ENCODE data around the gene TRIM31. TPM values are rescaled to one million over a fixed set of nuclear protein-coding genes. Genes with fewer than 3 reads are reported as not detected.
"Not testable (repeated sequence)": the region's sequence is repeated elsewhere in the genome, so short reads cannot be mapped to it uniquely, and the experiment has no call there.

TRIM31 gene
- total and polyA plus RNA-seq, 2 donors (not counting 1 experiment from before 2014, with no cell fraction given), result not detected

GRCh38 chr6:30122515-30122914, 9.6 kb upstream of the TRIM31 start:
- H3K4me3 ChIP-seq (replicated peaks in 1 of 4; ENCODE audit: control extremely low read depth in 1 of 4, insufficient read depth in 1 of 4, low read depth in 3 of 4, low read length in 4 of 4), result no peak overlapping the region
- peaks cover 8% of the 10 kb centered on the region for H3K27me3 ChIP-seq (ENCODE audit: control insufficient read depth, insufficient read depth, low read length)
- H3K36me3 ChIP-seq (ENCODE audit: control insufficient read depth, insufficient read depth, low read length), result no peaks in the 10 kb centered on the region
- no peak overlapping the region for H2AFZ ChIP-seq (ENCODE audit: low read length)
- H3K4me2 ChIP-seq (ENCODE audit: extremely low read depth, insufficient read depth, low read length), result no peak overlapping the region
- H3K4me1 ChIP-seq (ENCODE audit: control insufficient read depth, extremely low read depth, insufficient read depth, low read length), result no peaks in the 10 kb centered on the region
- DNase-seq (ENCODE audit: low read depth in 2 of 2), result no peak
- H3K9ac ChIP-seq (ENCODE audit: insufficient read depth, low read length), result no peak overlapping the region
- no peaks in the 10 kb centered on the region for H3K79me2 ChIP-seq (ENCODE audit: control insufficient read depth, insufficient read depth, low read length)
- no peaks in the 10 kb centered on the region for H4K20me1 ChIP-seq (ENCODE audit: control insufficient read depth, extremely low read depth, insufficient read depth, low read length)
- H3K27ac ChIP-seq (ENCODE audit: insufficient read depth, low read length), result no peak overlapping the region
- TF ChIP-seq EZH2 (IDR thresholded peaks at IDR 0.05; ENCODE audit: low read length, missing control alignments) (no peak), CTCF (conservative IDR thresholded peaks at IDR 0.05 in 1 of 2, IDR thresholded peaks at IDR 0.05 in 1 of 2; ENCODE audit: low read depth in 1 of 2, low read length in 2 of 2) (no peak)
- no peaks in the 10 kb centered on the region for H3K9me3 ChIP-seq (ENCODE audit: control insufficient read depth, insufficient read depth, low read depth, low read length)

- Histone ChIP-seq H3K4me1 (ENCODE audit: control insufficient read depth, extremely low read depth, insufficient read depth, low read length) (no peaks in the 10 kb centered on the region), H2AFZ (ENCODE audit: low read length) (no peak overlapping the region), H3K9me3 (ENCODE audit: control insufficient read depth, insufficient read depth, low read depth, low read length) (no peaks in the 10 kb centered on the region), H3K27me3 (ENCODE audit: control insufficient read depth, insufficient read depth, low read length) (peaks cover 3% of the 10 kb centered on the region), H3K36me3 (ENCODE audit: control insufficient read depth, insufficient read depth, low read length) (no peaks in the 10 kb centered on the region), H3K9ac (ENCODE audit: insufficient read depth, low read length) (no peak overlapping the region), H4K20me1 (ENCODE audit: control insufficient read depth, extremely low read depth, insufficient read depth, low read length) (no peaks in the 10 kb centered on the region), H3K79me2 (ENCODE audit: control insufficient read depth, insufficient read depth, low read length) (no peaks in the 10 kb centered on the region), H3K4me2 (ENCODE audit: extremely low read depth, insufficient read depth, low read length) (no peak overlapping the region), H3K27ac (ENCODE audit: insufficient read depth, low read length) (no peak overlapping the region), H3K4me3 (replicated peaks in 1 of 4; ENCODE audit: control extremely low read depth in 1 of 4, insufficient read depth in 1 of 4, low read depth in 3 of 4, low read length in 4 of 4) (no peak overlapping the region)
- TF ChIP-seq CTCF (conservative IDR thresholded peaks at IDR 0.05 in 1 of 2, IDR thresholded peaks at IDR 0.05 in 1 of 2; ENCODE audit: low read depth in 1 of 2, low read length in 2 of 2) (no peak), EZH2 (IDR thresholded peaks at IDR 0.05; ENCODE audit: low read length, missing control alignments) (no peak)
- DNase-seq (ENCODE audit: low read depth in 2 of 2), result no peak
These were observed 8.8 kb upstream of the TRIM31 start for GRCh38 chr6:30121446-30122366.

GRCh38 chr6:30118691-30119090, 5.8 kb upstream of the TRIM31 start:
- H3K79me2 ChIP-seq (ENCODE audit: control insufficient read depth, insufficient read depth, low read length), result not testable (repeated sequence)

More at GRCh38 chr6:30118691-30119090, 5.8 kb upstream of the TRIM31 start:
- H3K36me3 ChIP-seq (ENCODE audit: control insufficient read depth, insufficient read depth, low read length); H3K9ac ChIP-seq (ENCODE audit: insufficient read depth, low read length); H4K20me1 ChIP-seq (ENCODE audit: control insufficient read depth, extremely low read depth, insufficient read depth, low read length); DNase-seq (ENCODE audit: low read depth in 2 of 2); H3K4me2 ChIP-seq (ENCODE audit: extremely low read depth, insufficient read depth, low read length); H3K9me3 ChIP-seq (ENCODE audit: control insufficient read depth, insufficient read depth, low read depth, low read length); H2AFZ ChIP-seq (ENCODE audit: low read length); H3K4me3 ChIP-seq (replicated peaks in 1 of 4; ENCODE audit: control extremely low read depth in 1 of 4, insufficient read depth in 1 of 4, low read depth in 3 of 4, low read length in 4 of 4); H3K4me1 ChIP-seq (ENCODE audit: control insufficient read depth, extremely low read depth, insufficient read depth, low read length); H3K27me3 ChIP-seq (ENCODE audit: control insufficient read depth, insufficient read depth, low read length); H3K27ac ChIP-seq (ENCODE audit: insufficient read depth, low read length): not testable (repeated sequence)

Measured in fibroblast of lung (primary cell).